ACC112 (cell line): Measurements from ENCODE around the gene FAM131B.

ENCODE experiments used
- H2AFZ ChIP-seq: fragments of 200-600 bp; sonication (generic); one replicate; pipeline ENCODE4 v1.6.0; 2017; ENCODE audit warnings: antibody characterized with exemption, low read length; ENCODE audit not compliant: unreplicated experiment
- H3K27ac ChIP-seq: fragments of 200-600 bp; sonication (generic); 2 replicates; pipeline ENCODE4 v1.5.1; 2014; ENCODE audit warnings: low read depth, mild to moderate bottlenecking, antibody characterized with exemption, low read length, moderate library complexity
- H3K27me3 ChIP-seq: fragments of 200-600 bp; sonication (generic); 2 replicates; pipeline ENCODE4 v1.6.1; 2014; ENCODE audit warnings: mild to moderate bottlenecking, antibody characterized with exemption, low read length, moderate library complexity, mixed read lengths; ENCODE audit not compliant: insufficient read depth
- H3K36me3 ChIP-seq: fragments of 200-600 bp; sonication (generic); 2 replicates; pipeline ENCODE4 v1.6.1; 2016; ENCODE audit warnings: mild to moderate bottlenecking, antibody characterized with exemption, low read length, moderate library complexity, mixed read lengths; ENCODE audit not compliant: insufficient read depth
- H3K4me1 ChIP-seq: fragments of 200-600 bp; sonication (generic); one replicate; pipeline ENCODE4 v1.6.1; 2016; ENCODE audit warnings: low read length, mixed read lengths; ENCODE audit not compliant: insufficient read depth, unreplicated experiment, control insufficient read depth
- H3K4me3 ChIP-seq: fragments of 200-600 bp; sonication (generic); 2 replicates; pipeline ENCODE4 v1.5.1; 2014; ENCODE audit warnings: mild to moderate bottlenecking, low read depth, low read length
- H3K79me2 ChIP-seq: fragments of 200-600 bp; sonication (generic); one replicate; pipeline ENCODE4 v1.6.0; 2016; ENCODE audit warnings: low read length; ENCODE audit not compliant: control insufficient read depth, unreplicated experiment, insufficient read depth

FAM131B gene

GRCh38 chr7:143318661-143319060, 43.9 kb downstream of the FAM131B start:
- H3K4me3 ChIP-seq = no peak overlapping the region
- H3K4me1 ChIP-seq = peaks cover 12% of the 10 kb centered on the region
- no peak overlapping the region for H2AFZ ChIP-seq

GRCh38 chr7:143316492-143316891, 46.0 kb downstream of the FAM131B start:
- Histone ChIP-seq H3K27ac (no peak overlapping the region), H3K36me3 (no peaks in the 10 kb centered on the region), H3K79me2 (no peaks in the 10 kb centered on the region), H3K4me1 (peaks cover 12% of the 10 kb centered on the region), H2AFZ (no peak overlapping the region), H3K4me3 (no peak overlapping the region), H3K27me3 (no peaks in the 10 kb centered on the region)

More at GRCh38 chr7:143318661-143319060, 43.9 kb downstream of the FAM131B start:
- Histone ChIP-seq H3K27me3 (no peaks in the 10 kb centered on the region), H3K79me2 (no peaks in the 10 kb centered on the region), H3K36me3 (no peaks in the 10 kb centered on the region), H3K27ac (peak overlapping the region; percentile 62; the same call in 1 of the 2 replicates)

GRCh38 chr7:143315776-143316175, 46.7 kb downstream of the FAM131B start, which contains the start of gene CLCN1:
TSS of gene CLCN1 (plus strand) at chr7:143316111. CDS start at chr7:143316213, 102 bp downstream.
- peaks cover 12% of the 10 kb centered on the region for H3K4me1 ChIP-seq
- H3K27ac ChIP-seq = no peak within 1 kb of the TSS
- H3K27me3 ChIP-seq = no peaks in the 10 kb centered on the region
- H3K4me3 ChIP-seq = no peak within 1 kb of the TSS
- H3K36me3 ChIP-seq = no peaks in the 10 kb centered on the region
- H3K79me2 ChIP-seq = no peaks in the 10 kb centered on the region
- H2AFZ ChIP-seq = no peak within 1 kb of the TSS

- Histone ChIP-seq H2AFZ (no peak overlapping the region), H3K79me2 (no peaks in the 10 kb centered on the region), H3K27ac (no peak overlapping the region), H3K36me3 (no peaks in the 10 kb centered on the region), H3K4me1 (peaks cover 9% of the 10 kb centered on the region), H3K4me3 (no peak overlapping the region), H3K27me3 (no peaks in the 10 kb centered on the region)
Measured at GRCh38 chr7:143314127-143314526, 48.4 kb downstream of the FAM131B start.

GRCh38 chr7:143308632-143309031, 53.9 kb downstream of the FAM131B start:
- H3K36me3 ChIP-seq = peaks cover 28% of the 10 kb centered on the region
- H3K27ac ChIP-seq = no peak overlapping the region
- no peak overlapping the region for H2AFZ ChIP-seq
- H3K4me1 ChIP-seq = no peaks in the 10 kb centered on the region
- H3K79me2 ChIP-seq = no peaks in the 10 kb centered on the region
- H3K4me3 ChIP-seq = no peak overlapping the region
- no peaks in the 10 kb centered on the region for H3K27me3 ChIP-seq

GRCh38 chr7:143305423-143306070, 57.0 kb downstream of the FAM131B start:
- no peak overlapping the region for H3K27ac ChIP-seq
- no peaks in the 10 kb centered on the region for H3K79me2 ChIP-seq
- H2AFZ ChIP-seq = no peak overlapping the region
- no peaks in the 10 kb centered on the region for H3K4me1 ChIP-seq
- peaks cover 36% of the 10 kb centered on the region for H3K36me3 ChIP-seq
- H3K4me3 ChIP-seq = no peak overlapping the region
- H3K27me3 ChIP-seq = no peaks in the 10 kb centered on the region

GRCh38 chr7:143304938-143305337, 57.6 kb downstream of the FAM131B start:
- Histone ChIP-seq H3K79me2 (no peaks in the 10 kb centered on the region), H2AFZ (no peak overlapping the region), H3K36me3 (peaks cover 36% of the 10 kb centered on the region), H3K27ac (no peak overlapping the region), H3K27me3 (no peaks in the 10 kb centered on the region), H3K4me1 (no peaks in the 10 kb centered on the region), H3K4me3 (no peak overlapping the region)

GRCh38 chr7:143303733-143304132, 58.8 kb downstream of the FAM131B start:
- Histone ChIP-seq H3K27ac (no peak overlapping the region), H3K36me3 (peaks cover 39% of the 10 kb centered on the region), H2AFZ (no peak overlapping the region), H3K4me3 (no peak overlapping the region), H3K4me1 (no peaks in the 10 kb centered on the region), H3K27me3 (no peaks in the 10 kb centered on the region), H3K79me2 (no peaks in the 10 kb centered on the region)
